Upper lobe of left lung (tissue), 6 donors: Measurements from ENCODE around the gene ARID4A. TPM values are rescaled to one million over a fixed set of nuclear protein-coding genes. Genes with fewer than 3 reads are reported as not detected.

ENCODE experiments used
- ATAC-seq, 2 donors: fragments of 200-7000 bp; cut with Tn5 transposase; one replicate each; pipeline ENCODE4 v1.9.1; 2022; ENCODE audit warnings: mild to moderate bottlenecking in 2 of 2, moderate library complexity in 2 of 2; ENCODE audit not compliant: low FRiP score in 2 of 2
- DNase-seq, 2 donors: peaks; one replicate each; pipeline ENCODE4 v3.0.0-alpha.2; 2019 to 2020
- H3K27ac ChIP-seq, 4 donors: fragments of 200-600 bp; sonication (generic); one replicate each; pipeline ENCODE4 v1.5.1; 2016 to 2019
- H3K27me3 ChIP-seq, 4 donors: fragments of 200-600 bp; sonication (generic); one replicate each; pipeline ENCODE4 v1.5.1; 2017 to 2019
- H3K36me3 ChIP-seq, 4 donors: fragments of 200-600 bp; sonication (generic); one replicate each; pipeline ENCODE4 v1.5.1; 2016 to 2019
- H3K4me1 ChIP-seq, 4 donors: fragments of 200-600 bp; sonication (generic); one replicate each; pipeline ENCODE4 v1.5.1; 2018 to 2019
- H3K4me3 ChIP-seq, 4 donors: fragments of 200-600 bp; sonication (generic); one replicate each; pipeline ENCODE4 v1.5.1; 2017 to 2019; ENCODE audit warnings: mild to moderate bottlenecking in 2 of 4, moderate library complexity in 1 of 4
- H3K9me3 ChIP-seq, 4 donors: fragments of 200-600 bp; sonication (generic); one replicate each; pipeline ENCODE4 v1.5.1; 2018 to 2019
- EP300 ChIP-seq, 4 donors: sonication (generic); formaldehyde crosslinking; IDR thresholded peaks; one replicate each; pipeline ENCODE4 v1.5.1; 2017; ENCODE audit warnings: antibody characterized with exemption in 4 of 4, control low read depth in 2 of 4
- POLR2A ChIP-seq, 4 donors: fragments of 450-650 bp; IDR thresholded peaks; one replicate each; pipeline ENCODE4 v1.5.1; 2016 to 2017; ENCODE audit warnings: antibody characterized with exemption in 4 of 4, mild to moderate bottlenecking in 2 of 4
- POLR2AphosphoS5 ChIP-seq, 2 donors: sonication (generic); formaldehyde crosslinking; IDR thresholded peaks; one replicate each; pipeline ENCODE4 v1.5.1; 2017; ENCODE audit warnings: antibody characterized with exemption in 2 of 2
- WGBS, 2 donors: methylation state at CpG; one replicate each; pipeline ENCODE4 v1.1.5; 2017 to 2018; 5-methylcytosine and 5-hydroxymethylcytosine counted together
- total RNA-seq, 6 donors: library from RNA; depleted of rRNA in 4 of 6; stranded (reverse); fragments of >200 nt in 4 of 6; gene quantifications; one replicate each; pipeline versions ENCODE4 v1.1.0 to v1.2.1, GENCODE V29; 2016 to 2021
- TF ChIP-seq, protein P1 (sequence below), 6 experiments: fragments of 450-650 bp in 4 of 6; fragments of 200-600 bp in 2 of 6; sonication (generic) in 2 of 6; IDR thresholded peaks; one replicate each; pipeline ENCODE4 v1.5.1; 2016 to 2019; ENCODE audit warnings: antibody characterized with exemption in 6 of 6
- donor health status: DM: no; HTN: no; CAD: no; lungs with moderate emphysema.
- donor health status: DM: no; HTN: yes; CAD: no; lungs with severe emphysema.

ARID4A gene
- total RNA-seq, 6 donors from 2014 or later, result 18.4 to 96.4 (median 38.7) TPM

DNA sequence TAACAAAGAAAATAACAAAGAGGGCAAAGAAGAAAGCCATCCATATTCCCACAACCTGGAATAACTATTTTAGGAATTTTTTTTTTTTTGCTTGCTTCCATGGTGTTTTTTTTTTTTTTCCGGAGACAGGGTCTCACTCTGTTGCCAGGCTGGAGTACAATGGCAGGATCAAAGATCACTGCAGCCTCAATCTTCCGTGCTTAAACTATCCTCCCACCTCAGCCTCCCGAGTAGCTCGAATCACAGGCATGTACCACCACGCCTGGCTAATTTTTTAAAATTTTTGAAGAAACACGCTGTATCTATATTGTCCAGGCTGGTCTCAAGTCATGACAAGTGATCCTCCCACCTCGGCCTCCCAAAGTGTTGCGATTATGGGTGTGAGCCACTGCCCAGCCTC is 20.2 kb upstream of the ARID4A start:
- no peak for ATAC-seq
- DNase-seq, result no peak
- H3K4me1 ChIP-seq, result peaks cover 36 to 49% (median 39%) of the 10 kb centered on the region in 4 donors
- H3K4me3 ChIP-seq, result no peak overlapping the region
- no peaks in the 10 kb centered on the region for H3K9me3 ChIP-seq
- 94 to 96% methylated on average over 8 of the region's 8 CpGs for WGBS, 2 donors
- H3K27ac ChIP-seq, result no peak overlapping the region
- TF ChIP-seq POLR2AphosphoS5 (IDR thresholded peaks at IDR 0.05) (no peak), EP300 (IDR thresholded peaks at IDR 0.05) (no peak), POLR2A (IDR thresholded peaks at IDR 0.05) (no peak)
- TF ChIP-seq, protein P1, sequence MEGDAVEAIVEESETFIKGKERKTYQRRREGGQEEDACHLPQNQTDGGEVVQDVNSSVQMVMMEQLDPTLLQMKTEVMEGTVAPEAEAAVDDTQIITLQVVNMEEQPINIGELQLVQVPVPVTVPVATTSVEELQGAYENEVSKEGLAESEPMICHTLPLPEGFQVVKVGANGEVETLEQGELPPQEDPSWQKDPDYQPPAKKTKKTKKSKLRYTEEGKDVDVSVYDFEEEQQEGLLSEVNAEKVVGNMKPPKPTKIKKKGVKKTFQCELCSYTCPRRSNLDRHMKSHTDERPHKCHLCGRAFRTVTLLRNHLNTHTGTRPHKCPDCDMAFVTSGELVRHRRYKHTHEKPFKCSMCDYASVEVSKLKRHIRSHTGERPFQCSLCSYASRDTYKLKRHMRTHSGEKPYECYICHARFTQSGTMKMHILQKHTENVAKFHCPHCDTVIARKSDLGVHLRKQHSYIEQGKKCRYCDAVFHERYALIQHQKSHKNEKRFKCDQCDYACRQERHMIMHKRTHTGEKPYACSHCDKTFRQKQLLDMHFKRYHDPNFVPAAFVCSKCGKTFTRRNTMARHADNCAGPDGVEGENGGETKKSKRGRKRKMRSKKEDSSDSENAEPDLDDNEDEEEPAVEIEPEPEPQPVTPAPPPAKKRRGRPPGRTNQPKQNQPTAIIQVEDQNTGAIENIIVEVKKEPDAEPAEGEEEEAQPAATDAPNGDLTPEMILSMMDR (IDR thresholded peaks at IDR 0.05), result no peak
- H3K36me3 ChIP-seq, result peaks cover 8 to 63% (median 21%) of the 10 kb centered on the region in 4 donors
- no peaks in the 10 kb centered on the region for H3K27me3 ChIP-seq

DNA sequence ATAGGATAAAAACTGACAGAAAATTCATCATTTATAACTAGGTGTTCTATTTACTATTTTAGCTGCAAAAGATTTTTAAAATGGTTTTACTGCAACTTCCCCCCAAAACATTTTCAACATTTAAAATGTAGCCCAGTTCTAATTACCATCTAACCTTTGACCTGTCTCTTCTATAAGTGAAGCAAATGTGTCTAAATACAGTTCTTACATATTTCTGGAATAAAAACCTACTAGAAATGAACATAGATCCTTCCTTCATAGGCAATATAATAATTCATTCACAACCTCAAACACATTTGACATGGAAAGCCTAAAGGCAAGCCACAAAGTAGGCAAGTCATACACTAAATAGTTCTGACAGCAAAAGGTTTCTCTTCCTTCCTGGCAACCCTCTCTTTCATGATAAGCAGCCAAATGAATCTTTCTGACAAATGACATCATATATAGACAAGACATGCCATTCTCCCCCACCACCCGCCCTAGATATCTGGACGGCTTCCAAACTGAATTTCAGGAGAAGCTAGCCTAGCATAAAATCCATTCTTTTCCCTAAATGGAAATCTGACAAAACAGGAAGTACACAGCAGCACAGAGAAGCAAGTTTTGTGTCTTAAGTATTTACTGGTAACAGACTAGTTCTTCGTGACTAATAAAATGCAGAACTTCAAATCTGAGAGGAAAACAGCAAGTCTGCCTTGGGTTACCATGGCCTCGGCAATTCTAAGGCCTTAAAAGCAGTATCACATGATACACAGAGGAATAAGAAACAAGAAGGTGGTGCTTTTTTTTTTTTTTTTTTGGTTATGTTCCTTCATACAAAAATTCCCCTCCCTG is 17.2 kb upstream of the ARID4A start:
- Histone ChIP-seq H3K9me3 (no peaks in the 10 kb centered on the region), H3K4me3 (no peak overlapping the region), H3K4me1 (peaks cover 32 to 44% (median 38%) of the 10 kb centered on the region in 4 donors), H3K36me3 (peaks cover 8 to 69% (median 30%) of the 10 kb centered on the region in 4 donors), H3K27me3 (no peaks in the 10 kb centered on the region), H3K27ac (peak overlapping the region; percentile 68 to 80 (median 74))
- WGBS, 2 donors, result 6 to 8% methylated on average over 4 of the region's 4 CpGs
- ATAC-seq, result peak; percentile 81 to 91
- no peak for DNase-seq
- no peak for TF ChIP-seq EP300 (IDR thresholded peaks at IDR 0.05)
- peak in 1 of 2 donors; percentile 16 for TF ChIP-seq POLR2AphosphoS5 (IDR thresholded peaks at IDR 0.05)

DNA sequence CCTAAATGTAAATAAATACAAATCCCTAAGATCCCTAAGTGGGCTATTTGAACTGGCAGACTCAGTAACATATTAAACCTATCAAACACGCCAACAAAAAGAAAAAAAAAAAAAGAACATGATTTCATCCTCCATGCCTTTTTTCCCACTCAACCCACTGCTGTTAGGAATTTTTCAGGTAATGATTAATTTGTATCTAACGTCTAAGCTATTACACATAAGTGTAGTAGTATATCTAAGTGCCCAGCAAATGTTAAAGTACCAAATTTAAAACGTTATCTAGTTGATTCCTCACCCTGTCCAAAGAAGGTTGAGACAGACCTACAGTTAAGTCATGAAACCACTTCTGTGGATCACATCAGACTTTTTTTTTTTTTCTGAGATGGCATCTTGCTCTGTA is 16.4 kb upstream of the ARID4A start:
- ATAC-seq (no peak), DNase-seq (no peak)
- Histone ChIP-seq H3K4me1 (peaks cover 27 to 41% (median 32%) of the 10 kb centered on the region in 4 donors), H3K9me3 (no peaks in the 10 kb centered on the region), H3K27ac (peak overlapping the region; percentile 68 to 80 (median 74)), H3K36me3 (peaks cover 8 to 72% (median 36%) of the 10 kb centered on the region in 4 donors), H3K27me3 (no peaks in the 10 kb centered on the region), H3K4me3 (no peak overlapping the region)
- TF ChIP-seq POLR2AphosphoS5 (IDR thresholded peaks at IDR 0.05), result no peak
- TF ChIP-seq EP300 (IDR thresholded peaks at IDR 0.05), result no peak
- no peak for TF ChIP-seq POLR2A (IDR thresholded peaks at IDR 0.05)
- TF ChIP-seq, protein P1 (IDR thresholded peaks at IDR 0.05), result no peak
- WGBS, 2 donors, result 52 to 54% methylated on average over 3 of the region's 3 CpGs

DNA sequence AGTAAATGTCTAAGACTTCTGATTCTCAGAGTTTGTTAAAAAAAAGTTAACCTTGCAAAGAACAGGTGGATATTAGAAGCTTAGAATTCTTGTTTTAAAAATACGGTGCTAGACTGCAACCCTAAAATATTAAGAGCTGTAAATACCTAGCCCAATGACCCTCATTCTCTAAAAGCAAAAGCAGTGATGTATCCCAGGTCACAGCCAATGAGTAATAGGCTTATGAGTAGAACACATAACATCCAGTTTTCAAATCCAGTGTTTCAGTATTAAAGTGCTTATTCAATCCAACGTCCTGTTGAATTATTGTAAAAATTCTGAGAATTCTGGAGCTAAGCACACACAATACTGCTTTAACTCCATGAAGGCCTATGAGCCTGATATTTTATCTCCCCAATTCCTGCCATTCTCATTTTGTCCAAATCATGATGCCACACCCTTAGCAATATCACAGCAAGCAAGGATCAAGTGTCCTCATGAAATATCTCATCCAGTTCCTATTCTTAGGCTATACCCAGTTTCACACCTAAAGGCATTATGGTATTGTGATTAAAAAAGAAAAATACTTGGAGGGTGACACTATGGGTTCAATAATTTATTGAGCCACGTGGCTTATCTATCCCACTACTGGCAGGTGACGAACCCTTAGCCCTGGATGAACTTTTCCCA is 15.3 kb upstream of the ARID4A start:
- H3K27me3 ChIP-seq, result no peaks in the 10 kb centered on the region
- H3K4me3 ChIP-seq, result no peak overlapping the region
- no peak for ATAC-seq
- H3K9me3 ChIP-seq, result no peaks in the 10 kb centered on the region
- no peak for DNase-seq
- peaks cover 27 to 50% (median 32%) of the 10 kb centered on the region in 4 donors for H3K4me1 ChIP-seq
- TF ChIP-seq, protein P1 (IDR thresholded peaks at IDR 0.05), result no peak
- TF ChIP-seq POLR2A (IDR thresholded peaks at IDR 0.05), result no peak
- no peak for TF ChIP-seq EP300 (IDR thresholded peaks at IDR 0.05)
- TF ChIP-seq POLR2AphosphoS5 (IDR thresholded peaks at IDR 0.05), result no peak
- 71 to 74% methylated on average over 4 of the region's 4 CpGs for WGBS, 2 donors
- H3K36me3 ChIP-seq, result peaks cover 8 to 72% (median 32%) of the 10 kb centered on the region in 4 donors
- H3K27ac ChIP-seq, result peak overlapping the region in 3 of 4 donors; percentile 4 to 77 (median 28)

DNA sequence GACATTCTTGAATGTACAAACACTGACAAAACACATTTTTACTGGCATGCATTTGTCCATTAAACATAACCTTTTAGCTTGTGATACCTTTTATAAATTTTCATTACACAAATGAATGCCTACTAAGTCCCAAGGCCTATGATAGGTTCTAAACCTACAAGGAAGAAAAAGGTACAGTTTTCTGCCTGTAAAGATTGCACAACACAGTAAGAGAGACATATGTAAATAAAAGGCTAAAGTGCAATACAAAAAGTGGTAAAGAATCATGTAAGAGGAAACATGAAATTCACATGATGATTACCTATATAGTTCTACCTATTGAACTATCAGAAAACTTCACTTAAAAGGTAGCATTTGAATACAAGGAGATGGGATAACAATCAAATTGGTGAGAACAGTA is 14.6 kb upstream of the ARID4A start:
- ATAC-seq (no peak), DNase-seq (no peak)
- H3K27ac ChIP-seq, result no peak overlapping the region
- H3K36me3 ChIP-seq, result peaks cover 8 to 72% (median 31%) of the 10 kb centered on the region in 4 donors
- H3K4me1 ChIP-seq, result peaks cover 29 to 50% (median 32%) of the 10 kb centered on the region in 4 donors
- TF ChIP-seq, protein P1 (IDR thresholded peaks at IDR 0.05), result no peak
- TF ChIP-seq EP300 (IDR thresholded peaks at IDR 0.05) (no peak), POLR2A (IDR thresholded peaks at IDR 0.05) (no peak)
- H3K27me3 ChIP-seq, result no peaks in the 10 kb centered on the region
- no peaks in the 10 kb centered on the region for H3K9me3 ChIP-seq
- no peak overlapping the region for H3K4me3 ChIP-seq
